Breast epithelium (tissue), 3 donors: ENCODE results near the gene KHDC4.

Experiments used
- CTCF ChIP-seq, 3 donors: fragments of 450-650 bp; IDR thresholded peaks; one replicate each; pipeline ENCODE4 v1.5.1; 2016 to 2017; ENCODE audit warnings: antibody characterized with exemption in 3 of 3, mild to moderate bottlenecking in 3 of 3, moderate library complexity in 3 of 3
- POLR2A ChIP-seq: fragments of 450-650 bp; IDR thresholded peaks from one replicate; pipeline ENCODE4 v1.6.1; 2016; ENCODE audit warnings: antibody characterized with exemption, mild to moderate bottlenecking, moderate library complexity

GRCh38 chr1:155974208-155975115 is 40.2 kb upstream of the KHDC4 start:
- TF ChIP-seq CTCF (IDR thresholded peaks at IDR 0.05) (no peak), POLR2A (no peak)
